GM12878 (cell line): ENCODE results near the gene SERINC5. TPM values are rescaled to one million over a fixed set of nuclear protein-coding genes. Genes with fewer than 3 reads are reported as not detected.

Experiments used
- ATAC-seq: fragments of 200-7000 bp; cut with Tn5 transposase; 3 replicates; pipeline ENCODE4 v1.9.1; 2020; ENCODE audit warnings: mild to moderate bottlenecking, moderate library complexity
- BruUV-seq: library from RNA; stranded (reverse); fragments of 400-500 nt; replicated peaks from 2 replicates; lab custom pipeline; 2021; lab: Mats Ljungman, UMichigan
- CTCF ChIA-PET: fragments of 300-600 bp; sonication (Branson Sonifier 250); formaldehyde crosslinking; extraction: SDS; loops from one replicate; lab custom pipeline; 2021; ENCODE audit warnings: inconsistent platforms; lab: Yijun Ruan, JAX
- POLR2A ChIA-PET: fragments of 350-600 bp; formaldehyde crosslinking; extraction: SDS; loops from one replicate; lab custom pipeline; 2021; ENCODE audit warnings: inconsistent platforms; lab: Charles Lee
- RAD21 ChIA-PET: fragments of 300-600 bp; sonication (Branson Sonifier 250); formaldehyde crosslinking; loops from one replicate; lab custom pipeline; 2023; ENCODE audit warnings: antibody characterized with exemption; ENCODE audit not compliant: unreplicated experiment; lab: Charles Lee
- SMC1A ChIA-PET: fragments of 300-600 bp; sonication (Branson Sonifier 250); formaldehyde crosslinking; loops from one replicate; lab custom pipeline; 2023; ENCODE audit not compliant: unreplicated experiment, uncharacterized antibody; lab: Charles Lee
- DNase-seq: peaks from one replicate; pipeline ENCODE4 v3.0.0-alpha.2; 2011; ENCODE audit warnings: low read depth, low spot score
- FAIRE-seq: peaks from 3 replicates; lab custom pipeline; 2011; peaks lifted over from hg19 to GRCh38; lab: Jason Lieb, UNC
- H2AFZ ChIP-seq: 2 replicates; pipeline ENCODE4 v1.6.0; 2011; ENCODE audit warnings: low read depth, low read length, control low read depth; ENCODE audit not compliant: control insufficient read depth
- H3K27ac ChIP-seq: 2 replicates; pipeline ENCODE4 v1.5.1; 2011; ENCODE audit warnings: control low read depth; ENCODE audit not compliant: control insufficient read depth, insufficient read depth
- H3K27me3 ChIP-seq, 2 experiments: replicated peaks in 1 of 2; 2 replicates each; pipeline versions ENCODE4 v1.6.0 to v1.6.1; 2011; ENCODE audit warnings: low read length in 1 of 2; ENCODE audit not compliant: control insufficient read depth in 2 of 2, insufficient read depth in 2 of 2
- H3K36me3 ChIP-seq, 2 experiments: 2 replicates each; pipeline ENCODE4 v1.5.1; 2011; ENCODE audit warnings: low read length in 1 of 2; ENCODE audit not compliant: control insufficient read depth in 2 of 2, insufficient read depth in 2 of 2
- H3K4me1 ChIP-seq: 2 replicates; pipeline ENCODE4 v1.6.1; 2011; ENCODE audit warnings: mild to moderate bottlenecking, low read length, moderate library complexity, mixed read lengths; ENCODE audit not compliant: control insufficient read depth, insufficient read depth
- H3K4me2 ChIP-seq: 2 replicates; pipeline ENCODE4 v1.6.0; 2011; ENCODE audit warnings: control low read depth; ENCODE audit not compliant: control insufficient read depth, insufficient read depth
- H3K4me3 ChIP-seq: fragments of 200-600 bp; sonication (generic); 2 replicates; pipeline ENCODE4 v1.5.1; 2016
- H3K79me2 ChIP-seq: 2 replicates; pipeline ENCODE4 v1.6.0; 2011; ENCODE audit warnings: low read length; ENCODE audit not compliant: control insufficient read depth, insufficient read depth
- H3K9ac ChIP-seq: 2 replicates; pipeline ENCODE4 v1.8.0; 2011; ENCODE audit warnings: low read length, control low read depth, mixed read lengths; ENCODE audit not compliant: control insufficient read depth, insufficient read depth
- H3K9me3 ChIP-seq: replicated peaks from 3 replicates; pipeline ENCODE4 v1.5.1; 2011; ENCODE audit warnings: mild to moderate bottlenecking, low read length; ENCODE audit not compliant: control insufficient read depth, insufficient read depth
- H4K20me1 ChIP-seq: 2 replicates; pipeline ENCODE4 v1.6.0; 2011; ENCODE audit not compliant: control insufficient read depth, insufficient read depth
- ATF7 ChIP-seq: fragments of 450-650 bp; IDR thresholded peaks from 2 replicates; pipeline ENCODE4 v1.6.1; 2016; ENCODE audit warnings: low read depth, mild to moderate bottlenecking
- CEBPB ChIP-seq, 2 experiments: fragments of 150-350 bp in 1 of 2; IDR thresholded peaks; 2 replicates each; pipeline ENCODE4 v1.6.1; 2012 to 2014; ENCODE audit warnings: low read depth in 2 of 2, low read length in 2 of 2, borderline replicate concordance in 1 of 2, inconsistent platforms in 1 of 2
- HDAC2 ChIP-seq: fragments of 200-600 bp; sonication (generic); IDR thresholded peaks from 2 replicates; pipeline ENCODE4 v1.6.1; 2017
- IRF3 ChIP-seq: fragments of 450-650 bp; IDR thresholded peaks from 2 replicates; pipeline ENCODE4 v1.6.1; 2014; ENCODE audit warnings: mild to moderate bottlenecking
- KAT2A ChIP-seq: conservative IDR thresholded peaks from 2 replicates; pipeline ENCODE4 v1.6.1; 2011; ENCODE audit warnings: low read depth, low read length; ENCODE audit not compliant: control insufficient read depth
- KDM1A ChIP-seq: fragments of 200-600 bp; sonication (generic); IDR thresholded peaks from 2 replicates; pipeline ENCODE4 v1.6.1; 2016; ENCODE audit warnings: borderline replicate concordance
- NBN ChIP-seq: fragments of 450-650 bp; IDR thresholded peaks from 2 replicates; pipeline ENCODE4 v1.6.1; 2016
- POLR2A ChIP-seq: IDR thresholded peaks from 2 replicates; pipeline ENCODE4 v1.6.1; 2011; ENCODE audit warnings: low read depth, mild to moderate bottlenecking, low read length
- RELA ChIP-seq: fragments of 450-650 bp; IDR thresholded peaks from 2 replicates; pipeline ENCODE4 v1.8.0; 2014; ENCODE audit warnings: borderline replicate concordance; ENCODE audit not compliant: partially characterized antibody
- SIN3A ChIP-seq: IDR thresholded peaks from 2 replicates; pipeline ENCODE4 v1.6.1; 2012; ENCODE audit warnings: low read depth, low read length, improper control_type of control experiment
- SP1 ChIP-seq: IDR thresholded peaks from one replicate; pipeline ENCODE4 v1.6.1; 2011; ENCODE audit warnings: low read depth, low read length
- SREBF1 ChIP-seq: IDR thresholded peaks from 2 replicates; pipeline ENCODE4 v1.6.1; 2012; ENCODE audit warnings: mild to moderate bottlenecking, low read length
- SRF ChIP-seq, 2 experiments: IDR thresholded peaks; 2 replicates each; pipeline ENCODE4 v1.6.1; 2011; ENCODE audit warnings: low read depth in 2 of 2, low read length in 2 of 2, mild to moderate bottlenecking in 1 of 2, moderate library complexity in 1 of 2
- TBL1XR1 ChIP-seq: IDR thresholded peaks from 2 replicates; pipeline ENCODE4 v1.6.1; 2012; ENCODE audit warnings: low read depth, low read length, improper control_type of control experiment
- YBX1 ChIP-seq: fragments of 450-650 bp; IDR thresholded peaks from 2 replicates; pipeline ENCODE4 v1.6.1; 2016; ENCODE audit warnings: antibody characterized with exemption
- ZBED1 ChIP-seq: IDR thresholded peaks from 2 replicates; pipeline ENCODE4 v1.6.1; 2016; ENCODE audit warnings: borderline replicate concordance
- ZNF24 ChIP-seq: fragments of 450-650 bp; IDR thresholded peaks from 2 replicates; pipeline ENCODE4 v1.6.1; 2017; ENCODE audit warnings: antibody characterized with exemption, mild to moderate bottlenecking
- ZSCAN29 ChIP-seq: fragments of 450-650 bp; IDR thresholded peaks from 2 replicates; pipeline ENCODE4 v1.6.1; 2017; ENCODE audit warnings: mild to moderate bottlenecking, moderate library complexity
- WGBS: methylation state at CpG from one replicate; pipeline ENCODE4 v1.1.6; 2016; ENCODE audit warnings: low lambda C conversion rate; ENCODE audit not compliant: insufficient replicate concordance, insufficient coverage; ENCODE audit errors: missing lambda C conversion rate; 5-methylcytosine and 5-hydroxymethylcytosine counted together
- in situ Hi-C: fragments of 300-500 bp; cut with MboI; formaldehyde crosslinking; loops from 9 replicates; pipeline ENCODE4 v1.14.3; 2018; ENCODE audit warnings: mixed read lengths
- intact Hi-C: fragments of 100-400 bp; cut with micrococcal nuclease; formaldehyde crosslinking; loops from one replicate; pipeline ENCODE4 v1.14.2; 2022; ENCODE audit not compliant: unreplicated experiment
- polyA plus RNA-seq, 11 experiments: library from polyadenylated mRNA; depleted of rRNA in 4 of 11; unstranded in 6 of 11; stranded (reverse) in 5 of 11; fragments of >200 nt; fragmentation: Nextera tagmentation in 4 of 11; fragmentation: Illumina TruSeq in 1 of 11; extraction: Ambion mirVana in 4 of 11; extraction: Trizol in 1 of 11; gene quantifications; 1 replicate in 1 of 11; 2 replicates in 10 of 11; pipeline versions ENCODE4 v1.2.1 to v1.2.3, GENCODE V29; 2011 to 2016; ENCODE audit warnings: inconsistent platforms in 2 of 11, missing spikeins in 2 of 11, low read depth in 1 of 11
- total RNA-seq, 4 experiments: library from RNA; depleted of rRNA in 3 of 4; stranded (reverse); fragments of >200 nt in 3 of 4; fragmentation: Illumina TruSeq in 1 of 4; extraction: Trizol in 1 of 4; gene quantifications; 2 replicates each; pipeline versions ENCODE4 v1.2.1 to v1.2.3, GENCODE V29; 2013 to 2021

SERINC5 gene
- total and polyA plus RNA-seq, 10 of the 15 experiments (the other 5 are each of a cell fraction or from before 2014, with no cell fraction given), result 0.66 to 7.0 (median 2.8) TPM

DNA sequence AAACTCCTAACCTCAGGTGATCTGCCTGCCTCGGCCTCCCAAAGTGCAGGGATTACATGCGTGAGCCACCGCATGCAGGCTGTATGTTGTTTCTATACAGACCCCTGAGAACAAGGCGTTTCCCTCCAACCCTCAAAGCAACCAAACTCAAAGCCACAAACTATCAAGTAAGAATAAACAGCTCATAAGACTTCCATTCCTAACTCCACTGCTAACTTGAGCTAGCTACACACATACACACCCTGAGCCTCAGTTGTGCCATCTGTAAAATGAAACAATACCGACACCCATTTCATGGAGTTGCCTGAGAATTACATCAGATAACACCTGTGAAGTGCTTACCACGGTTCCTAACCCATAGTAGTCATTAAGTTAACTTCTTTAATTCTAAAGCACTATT, 70.8 kb downstream of the SERINC5 start:
- Histone ChIP-seq H3K36me3 (no peaks in the 10 kb centered on the region), H3K9ac (no peak overlapping the region), H3K4me3 (no peak overlapping the region), H3K4me1 (peaks cover 8% of the 10 kb centered on the region), H4K20me1 (no peaks in the 10 kb centered on the region), H3K4me2 (no peak overlapping the region), H3K27ac (no peak overlapping the region), H2AFZ (no peak overlapping the region), H3K9me3 (no peaks in the 10 kb centered on the region), H3K27me3 (no peaks in the 10 kb centered on the region), H3K79me2 (no peaks in the 10 kb centered on the region)
- in situ Hi-C loops, result no loop called here
- RAD21 ChIA-PET, result interaction anchor here (1.1 kb wide), 1 partner anchor 77 kb away, joined by 3 read pairs; no protein-coding TSS in a partner anchor
- POLR2A ChIA-PET, result interaction anchor here (1.1 to 1.7 kb wide), 3 partner anchors 19 to 70 kb away, joined by 3 to 8 read pairs (median 3); partner anchors contain the start of gene SERINC5
- CTCF ChIA-PET, result no interaction called here
- FAIRE-seq (no peak), DNase-seq (no peak), ATAC-seq (no peak)
- no peak for TF ChIP-seq NBN
- TF ChIP-seq ZNF24, result no peak
- no peak for TF ChIP-seq HDAC2
- TF ChIP-seq ZSCAN29, result no peak
- TF ChIP-seq SREBF1, result no peak
- no peak for TF ChIP-seq POLR2A
- TF ChIP-seq SIN3A, result no peak
- TF ChIP-seq CEBPB (IDR thresholded peaks at IDR 0.05; ENCODE audit: borderline replicate concordance in 1 of 2, low read depth in 2 of 2, low read length in 2 of 2), result no peak
- no peak for TF ChIP-seq ZBED1
- no peak for TF ChIP-seq SRF (IDR thresholded peaks at IDR 0.05; ENCODE audit: low read depth in 2 of 2, low read length in 2 of 2)
- no peak for TF ChIP-seq KDM1A
- no peak for TF ChIP-seq IRF3
- TF ChIP-seq YBX1, result no peak
- TF ChIP-seq RELA, result no peak
- no peak for TF ChIP-seq KAT2A
- TF ChIP-seq ATF7, result no peak
- no peak for TF ChIP-seq TBL1XR1
- TF ChIP-seq SP1, result no peak
- SMC1A ChIA-PET, result interaction anchor here (0.7 to 2.1 kb wide), 4 partner anchors 61 to 96 kb away, joined by 3 to 7 read pairs (median 4); no protein-coding TSS in a partner anchor
- 72% methylated on average over 6 of the region's 6 CpGs for WGBS
- intact Hi-C loops, result loop anchor here (10.0 kb wide), 1 partner anchor 400 kb away; no protein-coding TSS in a partner anchor
- BruUV-seq, result no TSS peak
